Right ventricle myocardium inferior (tissue), 1 donor: ENCODE results near the gene SLC38A7. TPM values are rescaled to one million over a fixed set of nuclear protein-coding genes. Genes with fewer than 3 reads are reported as not detected.

Source experiments
- total RNA-seq: library from RNA; stranded (reverse); fragmentation: NEBNext Ultra II Directional; extraction: Animal tissue kit (Norgen Biotek cat#: 25700); gene quantifications from one replicate; pipeline ENCODE4 v1.2.1, GENCODE V29; 2021
- donor health status: DM: no; HTN: yes; CAD: no; lungs with severe emphysema.

Gene SLC38A7
- total RNA-seq, 1 donor from 2014 or later: 32.7 TPM

Other genes with a start within 250 kb of the SLC38A7 start
- gene NDRG4, start 184.6 kb downstream of the SLC38A7 start, total RNA-seq: 337 TPM
- 13.0 TPM for gene SETD6, start 169.3 kb downstream of the SLC38A7 start, total RNA-seq
- gene CNOT1, start 54.9 kb downstream of the SLC38A7 start, total RNA-seq: 70.2 TPM
- 524 TPM for gene GOT2, start 49.5 kb upstream of the SLC38A7 start, total RNA-seq